ENCODE measurements around the gene DSTYK.
A peak's percentile ranks its signal among the peaks of the same experiment; 100 is the strongest.

Gene DSTYK, protein sequence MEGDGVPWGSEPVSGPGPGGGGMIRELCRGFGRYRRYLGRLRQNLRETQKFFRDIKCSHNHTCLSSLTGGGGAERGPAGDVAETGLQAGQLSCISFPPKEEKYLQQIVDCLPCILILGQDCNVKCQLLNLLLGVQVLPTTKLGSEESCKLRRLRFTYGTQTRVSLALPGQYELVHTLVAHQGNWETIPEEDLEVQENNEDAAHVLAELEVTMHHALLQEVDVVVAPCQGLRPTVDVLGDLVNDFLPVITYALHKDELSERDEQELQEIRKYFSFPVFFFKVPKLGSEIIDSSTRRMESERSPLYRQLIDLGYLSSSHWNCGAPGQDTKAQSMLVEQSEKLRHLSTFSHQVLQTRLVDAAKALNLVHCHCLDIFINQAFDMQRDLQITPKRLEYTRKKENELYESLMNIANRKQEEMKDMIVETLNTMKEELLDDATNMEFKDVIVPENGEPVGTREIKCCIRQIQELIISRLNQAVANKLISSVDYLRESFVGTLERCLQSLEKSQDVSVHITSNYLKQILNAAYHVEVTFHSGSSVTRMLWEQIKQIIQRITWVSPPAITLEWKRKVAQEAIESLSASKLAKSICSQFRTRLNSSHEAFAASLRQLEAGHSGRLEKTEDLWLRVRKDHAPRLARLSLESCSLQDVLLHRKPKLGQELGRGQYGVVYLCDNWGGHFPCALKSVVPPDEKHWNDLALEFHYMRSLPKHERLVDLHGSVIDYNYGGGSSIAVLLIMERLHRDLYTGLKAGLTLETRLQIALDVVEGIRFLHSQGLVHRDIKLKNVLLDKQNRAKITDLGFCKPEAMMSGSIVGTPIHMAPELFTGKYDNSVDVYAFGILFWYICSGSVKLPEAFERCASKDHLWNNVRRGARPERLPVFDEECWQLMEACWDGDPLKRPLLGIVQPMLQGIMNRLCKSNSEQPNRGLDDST

DNA sequence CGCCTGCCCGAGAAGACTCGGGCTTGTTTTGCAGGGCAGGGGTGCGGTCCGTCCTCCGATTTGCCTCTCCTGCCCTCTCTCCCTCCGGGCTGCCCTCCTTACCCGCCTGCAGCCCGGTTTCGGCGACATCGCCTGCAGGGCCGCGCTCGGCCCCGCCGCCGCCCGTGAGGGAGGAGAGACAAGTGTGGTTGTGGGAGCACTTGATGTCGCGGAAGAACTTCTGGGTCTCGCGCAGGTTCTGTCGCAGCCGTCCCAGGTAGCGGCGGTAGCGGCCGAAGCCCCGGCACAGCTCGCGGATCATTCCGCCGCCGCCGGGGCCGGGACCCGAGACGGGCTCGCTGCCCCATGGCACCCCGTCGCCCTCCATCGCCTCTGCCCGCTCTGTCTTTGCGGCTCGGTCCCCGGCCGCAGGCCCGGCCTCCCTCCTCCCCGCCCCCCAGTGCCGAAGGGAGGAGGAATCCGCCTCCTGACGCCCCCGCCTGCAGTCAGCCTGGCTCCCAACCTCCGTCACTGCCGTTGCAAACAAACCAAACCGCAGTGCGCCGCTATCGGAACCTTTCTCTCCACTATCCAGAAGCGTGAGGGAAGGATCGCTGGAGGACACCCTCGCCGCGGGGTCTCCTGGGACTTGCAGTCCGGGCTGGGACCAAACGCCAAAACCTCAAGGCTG is at the start of gene DSTYK:
Gene DSTYK, minus strand, starts transcription at position 534 of the 670 bp plus-strand sequence. Its CDS starts 167 bp downstream, at position 367.
- peak; percentile 90 for DNase-seq

DNA sequence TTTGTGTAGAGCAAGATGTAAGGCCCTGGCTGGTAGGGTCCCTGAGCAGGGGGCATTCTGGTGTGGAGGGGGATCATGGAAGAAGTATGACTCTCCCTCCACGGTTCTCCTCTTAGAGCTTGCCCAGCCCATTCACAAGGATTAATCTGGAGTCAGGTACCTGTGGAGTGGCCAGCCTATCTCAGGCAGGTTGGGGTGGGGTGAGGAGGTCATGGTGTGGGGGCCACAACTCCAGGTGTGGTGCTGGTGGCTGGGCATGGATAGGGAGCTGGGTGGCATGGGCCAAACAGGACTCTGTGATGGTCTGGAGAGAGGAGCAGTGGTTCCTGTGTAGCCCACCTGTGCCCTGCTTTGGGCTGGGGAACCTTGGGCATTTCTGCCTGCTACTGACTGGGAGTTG is 48.5 kb upstream of the DSTYK start:
- no peak for DNase-seq

DNA sequence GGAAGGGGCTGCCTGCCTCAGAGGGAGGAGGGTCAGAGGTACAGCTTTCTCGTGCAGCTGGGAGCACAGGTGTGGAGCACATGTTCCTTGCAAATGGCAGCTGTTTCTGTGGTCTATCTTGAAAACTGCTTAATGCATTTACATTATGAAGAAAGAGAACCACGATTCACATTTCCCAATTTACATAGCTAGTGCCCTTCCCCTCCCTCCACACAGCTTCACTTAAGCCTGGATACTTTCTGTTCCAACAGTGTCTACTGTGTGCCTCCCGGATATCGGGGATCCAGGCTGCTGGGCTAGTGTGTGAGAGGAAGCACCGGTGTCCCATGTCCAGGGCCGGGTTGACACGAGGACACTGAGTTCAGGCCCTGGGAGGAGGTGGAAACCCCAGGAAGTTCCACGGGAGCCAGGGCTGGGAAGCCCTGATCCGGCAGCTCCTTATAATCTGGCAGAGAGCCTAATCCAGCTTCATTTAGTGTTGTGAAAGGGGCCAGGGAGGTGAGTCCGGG is 47.9 kb upstream of the DSTYK start:
- DNase-seq = no peak

DNA sequence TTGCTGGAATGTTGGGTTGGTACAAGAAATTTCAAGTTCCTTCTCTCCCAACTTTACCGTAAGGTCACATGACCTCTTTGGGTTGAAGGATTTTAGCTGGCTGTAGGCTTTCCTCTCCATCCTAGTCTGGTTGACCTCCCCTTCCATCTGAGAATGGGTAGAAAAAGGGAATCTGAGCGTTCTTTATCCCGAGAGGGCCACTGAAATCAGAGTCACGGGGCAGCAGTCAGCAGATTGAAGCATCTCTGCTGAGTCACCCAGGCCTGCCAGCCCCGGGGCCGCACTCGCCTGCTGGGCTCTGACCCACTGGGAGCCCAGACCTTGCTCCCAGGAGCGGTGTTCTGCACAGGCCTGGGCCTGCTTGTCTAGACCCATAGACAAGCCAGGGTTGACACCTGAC is 47.2 kb upstream of the DSTYK start:
- no peak for DNase-seq

DNA sequence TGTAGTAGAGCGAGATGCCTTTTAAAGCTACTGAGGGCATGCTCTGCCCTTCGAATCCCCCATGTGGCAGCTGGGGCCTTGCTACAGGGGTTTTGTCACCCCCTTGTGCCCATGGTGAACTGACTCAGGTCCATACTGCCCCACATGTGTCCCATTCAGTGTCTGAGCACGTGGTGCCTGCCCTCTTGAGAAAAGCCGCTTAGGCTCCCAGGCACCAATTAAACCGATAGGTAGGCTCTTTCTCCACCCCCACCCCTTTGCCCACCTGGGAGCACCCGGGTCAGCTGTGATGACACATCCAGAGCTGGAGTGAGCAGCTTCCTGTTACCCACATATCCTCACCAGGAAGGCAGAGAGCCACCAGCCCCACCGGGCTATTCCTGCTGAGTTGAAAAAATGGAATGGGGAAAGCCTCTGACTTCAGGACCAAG is 46.8 kb upstream of the DSTYK start:
- no peak for DNase-seq

DNA sequence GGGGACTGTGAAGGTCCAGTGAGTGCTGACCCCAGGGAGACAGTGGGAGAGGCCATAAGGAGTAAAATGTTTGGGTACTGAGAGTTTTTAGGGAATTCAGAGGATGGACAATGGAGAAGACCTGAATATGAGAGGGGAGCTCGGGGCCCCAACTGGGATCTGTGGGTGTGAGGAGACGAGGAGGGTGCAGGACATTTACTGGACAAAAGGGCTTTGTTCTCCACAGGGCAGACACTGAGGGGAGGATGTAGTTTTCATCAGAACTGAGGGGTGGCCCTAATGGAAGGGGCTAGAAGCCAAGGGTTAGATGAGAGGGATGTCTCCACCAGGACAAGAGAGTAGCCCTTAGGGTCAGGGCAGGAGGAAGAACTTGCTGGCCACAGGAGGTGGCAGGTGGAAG is 46.2 kb upstream of the DSTYK start:
- DNase-seq = no peak

DNA sequence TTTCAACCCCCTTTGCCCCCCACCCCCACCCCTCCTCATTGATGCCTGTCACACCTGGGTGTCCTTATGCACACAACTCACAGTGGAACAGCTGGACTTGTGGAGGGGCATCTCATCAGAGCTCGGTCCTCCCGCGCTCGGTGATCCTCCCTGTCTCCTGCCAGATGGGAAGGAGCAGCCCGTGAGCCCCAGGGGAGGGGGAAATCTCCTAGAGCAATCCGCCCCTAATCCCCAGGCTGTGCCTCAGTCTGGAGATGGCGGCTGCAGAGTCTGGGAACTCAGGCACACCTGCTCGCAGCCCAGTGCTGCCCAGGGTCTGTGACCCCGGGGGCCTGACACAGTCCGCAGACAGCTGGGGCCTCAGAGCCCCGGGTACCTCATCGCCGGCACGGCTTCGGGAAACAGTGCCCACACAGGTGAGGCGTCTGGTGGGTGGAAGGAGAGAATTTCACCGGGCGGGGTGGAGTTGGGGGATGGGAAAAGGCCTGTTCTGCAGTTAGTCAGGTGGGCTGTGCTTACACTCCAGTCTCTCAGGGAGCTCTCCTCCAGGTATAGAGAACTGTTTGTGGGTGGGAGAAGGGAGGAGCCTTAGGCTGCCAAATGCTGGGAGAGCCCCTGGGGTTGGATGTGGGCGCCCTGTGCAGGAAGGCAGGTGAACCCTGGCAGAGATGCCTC is 45.6 kb upstream of the DSTYK start:
- no peak for DNase-seq

DNA sequence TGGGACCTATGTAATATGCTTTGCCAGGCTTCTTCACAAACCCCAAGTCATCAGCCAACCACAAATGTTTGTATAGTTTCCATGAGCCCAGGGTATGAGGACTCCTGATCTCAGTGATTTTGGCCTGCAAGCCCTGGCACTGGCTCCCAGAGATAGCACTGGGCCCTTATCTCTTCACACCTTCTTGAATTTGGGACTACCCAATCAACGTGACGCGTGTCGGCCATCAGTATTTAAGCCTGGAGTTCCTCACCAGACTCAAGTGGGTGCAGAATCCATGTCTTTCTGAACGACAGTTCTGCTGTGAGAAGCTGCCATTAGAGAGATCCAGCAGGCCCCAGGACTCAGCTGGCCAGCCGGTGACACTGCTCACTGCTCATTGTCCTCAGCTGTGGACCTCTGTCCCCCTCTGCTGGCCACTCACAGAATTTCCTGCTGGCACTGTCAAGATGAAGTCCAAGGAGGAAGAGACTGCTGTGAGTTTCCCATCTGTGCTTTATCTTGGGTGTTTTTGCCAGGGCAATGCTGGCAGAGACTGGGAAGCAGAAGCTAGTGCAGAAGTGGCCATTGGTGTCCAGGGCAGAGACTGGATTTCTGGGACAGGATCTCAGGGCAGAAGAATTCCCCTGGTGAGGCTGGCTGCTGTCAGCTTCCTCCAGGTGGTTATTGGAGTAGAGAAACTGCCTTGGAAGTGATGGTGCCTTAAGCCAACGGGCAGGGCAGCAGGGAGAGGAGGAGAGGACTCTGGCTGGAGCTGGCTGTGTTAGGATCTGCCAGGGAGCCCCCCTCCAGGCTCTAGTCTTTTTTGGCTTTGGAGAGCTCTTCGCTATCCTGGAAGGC is 44.7 kb upstream of the DSTYK start:
- peak; percentile 88 for DNase-seq

DNA sequence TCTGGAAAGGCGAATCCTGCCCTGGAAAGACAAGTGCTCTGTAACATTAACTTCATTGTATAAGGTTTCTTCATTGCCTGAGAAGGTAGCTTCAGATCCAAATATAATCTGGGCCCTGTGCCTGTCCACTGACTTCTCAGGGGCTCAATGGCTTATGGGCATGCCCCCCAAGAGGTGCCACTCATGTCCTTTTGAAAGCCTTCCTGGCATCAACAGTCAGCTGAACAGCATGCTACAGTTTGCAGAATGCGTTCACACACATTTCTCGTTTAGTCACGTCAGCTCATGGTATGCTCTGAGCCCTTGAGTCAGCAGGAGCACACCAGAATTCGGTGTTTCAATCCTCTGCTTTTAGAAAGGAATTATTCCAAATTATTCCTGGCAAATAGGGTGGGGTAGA is 40.1 kb upstream of the DSTYK start:
- DNase-seq = no peak

DNA sequence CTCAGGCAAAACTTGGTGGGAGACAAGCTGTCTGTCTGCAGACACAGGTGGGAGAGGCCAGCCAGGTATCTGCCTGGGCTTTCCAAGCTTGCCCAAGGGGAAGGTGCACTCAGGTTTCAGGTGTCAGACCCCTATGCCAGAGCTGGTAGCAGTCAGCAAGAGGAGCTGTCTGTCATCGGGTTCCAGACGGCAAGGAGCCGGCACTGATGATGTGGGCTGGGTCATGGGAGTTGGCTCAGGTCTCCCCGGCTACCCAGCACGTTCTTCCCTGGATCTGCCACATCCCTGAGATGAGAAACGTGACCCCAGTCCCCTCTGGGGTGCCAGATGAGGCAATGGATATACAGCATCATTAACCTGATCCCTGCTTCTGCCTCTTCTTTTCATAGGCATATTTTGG is 39.2 kb upstream of the DSTYK start:
- no peak for DNase-seq

DNA sequence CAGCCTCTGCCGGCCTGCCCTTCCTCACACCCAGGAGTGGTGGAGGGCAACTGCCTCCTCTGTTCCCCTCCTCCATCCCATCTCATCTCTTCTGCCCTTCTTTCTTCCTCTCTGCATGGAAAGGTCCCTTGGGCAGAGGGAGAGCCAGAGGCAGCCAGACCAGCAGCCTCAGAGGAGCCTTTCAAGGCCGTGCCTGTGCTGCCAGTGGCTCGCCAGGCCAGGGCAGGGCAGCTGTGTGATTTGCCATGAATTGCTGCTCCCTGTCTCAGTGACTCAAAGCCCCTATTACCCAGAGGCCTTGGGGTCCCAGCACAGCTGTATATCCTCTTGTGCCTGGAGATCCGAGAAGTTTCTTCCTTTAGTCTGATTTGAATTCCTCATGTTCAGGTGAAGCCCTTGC is 38.1 kb upstream of the DSTYK start:
- no peak for DNase-seq

DNA sequence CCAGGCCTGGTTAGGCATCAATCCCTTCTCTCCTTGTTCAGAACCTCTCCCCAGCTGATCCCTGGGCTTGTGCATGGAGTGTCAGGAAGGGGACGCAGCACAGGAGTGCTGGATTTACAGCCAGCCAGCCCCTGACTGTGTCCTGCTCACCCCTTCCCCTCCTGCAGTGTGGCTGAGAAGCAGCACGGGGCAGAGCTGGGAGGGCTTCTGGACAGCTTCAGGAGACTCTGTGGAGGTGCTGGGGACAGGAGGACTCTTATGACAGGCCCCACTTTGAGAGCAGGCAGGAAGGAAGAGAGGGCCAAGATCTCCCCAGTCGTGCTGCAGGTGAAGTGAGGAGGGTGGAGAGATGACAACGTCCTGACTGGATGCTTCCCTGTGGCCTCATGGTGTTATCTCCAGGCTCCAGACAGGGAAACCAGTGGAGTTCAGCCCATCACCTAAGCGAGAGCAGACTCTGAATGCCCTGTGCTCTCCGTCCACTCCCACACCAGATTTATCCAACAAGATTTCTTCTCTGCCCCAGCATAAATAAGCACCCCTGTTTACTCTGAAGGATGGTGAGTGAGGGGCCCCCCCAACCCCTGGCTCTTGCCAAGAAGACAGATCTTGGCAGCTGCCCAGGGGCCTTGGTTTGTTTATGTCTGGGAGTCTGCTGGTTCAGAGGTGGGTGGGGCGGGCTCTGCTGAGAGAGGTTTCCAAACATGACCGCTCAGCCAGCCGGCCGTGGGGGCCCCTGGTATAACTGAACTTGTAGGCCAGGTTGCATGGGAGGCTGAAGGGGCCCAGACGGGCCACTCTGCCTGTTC is 37.5 kb upstream of the DSTYK start:
- no peak for DNase-seq

DNA sequence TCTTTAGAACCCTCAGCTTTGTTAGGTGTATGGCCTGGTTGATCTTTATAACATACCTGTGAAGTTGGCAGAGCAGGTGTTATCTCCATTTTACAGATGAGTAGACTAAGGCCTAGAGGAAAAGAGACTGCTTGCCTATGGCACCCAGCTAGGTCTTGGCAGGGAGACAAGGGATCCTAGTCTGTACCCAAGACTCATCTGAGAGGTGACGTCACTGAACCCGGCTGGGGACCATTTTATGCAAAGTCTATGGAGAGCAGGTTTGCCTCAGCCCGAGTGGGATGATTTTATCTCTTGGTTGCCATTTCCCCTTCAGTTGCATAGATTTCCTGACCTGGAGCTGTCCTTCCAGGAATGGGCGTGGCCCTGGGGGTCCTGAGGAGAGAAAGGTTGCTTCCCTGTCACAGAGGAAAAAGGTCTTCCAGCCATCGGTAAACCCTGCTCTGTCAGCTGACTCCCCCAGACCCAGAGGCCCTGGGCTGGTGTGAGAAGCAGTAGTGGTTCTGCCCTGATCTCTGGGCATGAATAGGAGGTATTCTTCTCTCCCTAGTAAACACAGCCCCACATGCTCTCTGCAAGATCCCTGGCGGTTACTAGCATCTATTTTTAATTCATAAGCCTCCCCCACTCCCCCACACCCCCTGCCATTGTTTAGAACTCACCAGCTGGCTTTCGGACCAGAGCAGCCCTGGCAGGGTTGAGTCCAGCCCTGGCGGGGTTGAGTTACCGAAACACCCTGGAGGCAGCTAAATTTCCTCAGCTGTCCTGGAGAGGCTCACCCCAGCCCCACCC is 35.8 kb upstream of the DSTYK start:
- no peak for DNase-seq

DNA sequence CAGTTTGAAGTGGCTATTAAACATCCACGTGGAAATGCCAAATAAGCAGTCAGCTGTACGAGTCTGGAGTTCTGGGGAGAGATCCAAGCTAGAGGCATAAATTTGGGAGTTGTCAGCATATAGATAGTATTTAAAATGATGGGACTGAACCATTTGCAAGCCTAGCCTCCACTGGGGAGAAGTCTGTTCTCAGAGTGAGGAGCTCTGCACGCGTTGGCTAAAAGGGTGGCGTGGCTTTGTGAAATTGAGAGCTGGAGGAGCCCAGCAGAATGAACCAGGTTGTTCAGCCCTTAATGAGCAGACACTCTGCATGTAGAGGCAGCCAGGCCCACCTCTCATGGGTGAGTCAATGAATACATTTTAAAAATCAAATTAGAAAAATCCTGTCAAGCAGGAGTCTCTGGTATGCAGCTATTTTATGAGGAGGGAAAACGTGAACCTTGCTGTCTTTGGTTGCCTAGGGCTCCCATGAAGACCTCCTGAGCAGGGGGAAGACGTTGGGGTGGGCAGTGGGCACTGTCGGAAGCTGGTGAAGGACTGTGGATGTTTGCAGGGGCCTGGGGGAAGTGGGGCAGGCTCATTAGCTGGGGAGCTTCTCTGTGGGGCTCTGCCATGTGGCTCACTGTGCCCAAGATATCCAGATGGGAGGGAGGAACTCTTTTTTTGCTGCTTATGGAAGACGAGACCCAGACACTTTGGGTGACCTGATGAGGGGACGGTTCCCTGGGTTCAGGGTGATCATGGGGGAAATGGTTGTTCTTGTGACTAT is 35.0 kb upstream of the DSTYK start:
- no peak for DNase-seq

DNA sequence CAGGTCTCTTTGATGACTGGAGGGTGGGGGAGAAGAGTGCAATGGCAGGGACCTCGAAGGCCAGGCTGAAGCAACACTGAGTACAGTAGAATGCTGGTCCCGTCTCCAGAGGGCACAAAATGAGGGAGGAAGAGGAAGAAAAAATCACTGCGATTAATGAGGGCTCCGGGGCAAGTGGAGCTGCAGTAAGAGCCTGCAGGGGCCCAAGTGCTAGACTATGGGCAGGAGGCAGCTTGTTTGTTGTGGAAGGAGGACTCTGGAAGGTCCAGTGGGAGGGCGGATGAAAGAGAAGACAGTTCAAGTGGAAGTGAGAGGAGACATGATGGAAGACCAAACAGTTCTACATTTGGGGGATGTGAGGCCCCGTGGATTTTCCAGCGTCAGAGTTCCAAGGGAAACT is 33.6 kb upstream of the DSTYK start:
- no peak for DNase-seq

DNA sequence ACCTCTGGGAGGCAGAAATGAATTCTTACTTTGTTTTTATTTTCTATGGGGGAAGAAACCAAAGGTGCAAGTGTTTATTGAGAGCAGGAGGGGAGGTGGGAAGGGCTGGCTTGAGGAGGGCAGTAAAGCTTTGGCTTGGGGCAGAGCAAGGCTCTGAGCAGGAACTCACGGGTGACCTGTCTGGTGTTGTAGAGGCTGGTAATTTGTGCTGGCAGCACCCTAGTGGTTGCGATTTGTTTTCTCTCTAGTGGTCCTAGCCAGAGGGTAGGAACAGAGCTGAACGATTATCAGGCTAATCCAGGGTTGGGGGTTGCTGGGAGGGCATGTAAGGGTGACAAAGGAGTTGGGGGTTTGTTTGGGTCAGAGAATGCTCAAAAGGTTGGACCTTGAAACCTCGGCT is 32.9 kb upstream of the DSTYK start:
- no peak for DNase-seq

DNA sequence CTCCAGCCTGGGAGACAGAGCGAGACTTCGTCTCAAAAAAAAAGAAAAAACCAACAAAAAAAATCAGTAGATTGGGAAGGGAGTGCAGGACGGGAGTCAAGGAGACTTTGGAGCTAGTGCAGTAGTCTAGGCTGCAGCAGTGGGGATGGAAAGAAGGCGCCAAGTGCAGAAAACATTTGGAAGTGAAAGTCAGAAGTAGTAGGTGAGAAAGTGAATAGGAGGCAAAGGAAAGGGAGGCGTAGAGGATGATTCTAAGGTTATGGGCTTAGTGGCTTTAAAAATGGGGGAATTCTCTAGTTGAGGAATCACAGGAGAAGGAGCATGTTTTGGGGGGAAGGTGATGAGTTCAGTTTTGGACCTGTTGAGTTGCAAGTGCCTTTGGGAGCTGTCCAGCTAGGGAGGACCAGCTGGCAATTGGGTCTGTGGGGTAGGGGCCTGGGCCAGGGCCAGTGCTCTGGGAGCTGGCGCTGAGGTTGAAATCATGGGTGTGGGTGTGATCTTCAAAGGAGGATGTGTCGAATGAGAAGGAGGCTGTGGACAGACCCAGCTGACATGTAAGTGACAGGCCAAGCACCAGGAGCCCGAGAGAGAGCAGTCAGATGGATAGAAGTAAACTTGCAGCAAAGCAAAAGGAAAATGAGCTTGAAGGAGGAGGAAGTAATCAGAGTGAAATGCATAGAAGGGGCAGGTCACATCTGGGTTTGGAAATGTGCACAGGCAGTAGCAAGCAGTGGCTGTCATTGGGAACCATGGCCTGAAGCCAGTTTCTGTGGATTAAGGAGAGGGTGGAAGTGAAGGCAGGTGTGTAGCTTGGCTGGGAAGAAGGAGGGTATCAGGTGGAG is 32.1 kb upstream of the DSTYK start:
- DNase-seq = no peak
